Mucosa of rectum (tissue), 2 donors: ENCODE results near the gene STEEP1.
A peak's percentile ranks its signal among the peaks of the same experiment; 100 is the strongest.
"Not testable (repeated sequence)": the region's sequence is repeated elsewhere in the genome, so short reads cannot be mapped to it uniquely, and the experiment has no call there.

ENCODE experiments used
- H3K27ac ChIP-seq, 2 donors: one replicate each; pipeline ENCODE4 v1.7.0; 2013; ENCODE audit warnings: inconsistent platforms in 2 of 2, low read depth in 2 of 2, low read length in 2 of 2
- H3K27me3 ChIP-seq, 2 donors: one replicate each; pipeline ENCODE4 v1.7.0; 2013; ENCODE audit warnings: low read length in 2 of 2; ENCODE audit not compliant: control insufficient read depth in 2 of 2, insufficient read depth in 2 of 2
- H3K36me3 ChIP-seq, 2 donors: one replicate each; pipeline ENCODE4 v1.7.0; 2013; ENCODE audit warnings: low read length in 2 of 2; ENCODE audit not compliant: control insufficient read depth in 2 of 2, insufficient read depth in 2 of 2
- H3K4me1 ChIP-seq, 2 donors: one replicate each; pipeline ENCODE4 v1.7.0; 2013; ENCODE audit warnings: low read length in 2 of 2, mild to moderate bottlenecking in 1 of 2; ENCODE audit not compliant: control insufficient read depth in 2 of 2, insufficient read depth in 2 of 2
- H3K4me3 ChIP-seq, 2 donors: one replicate each; pipeline ENCODE4 v1.7.0; 2013; ENCODE audit warnings: low read length in 2 of 2
- H3K9ac ChIP-seq, 2 donors: one replicate each; pipeline ENCODE4 v1.7.0; 2013; ENCODE audit warnings: low read length in 2 of 2, low read depth in 1 of 2, mild to moderate bottlenecking in 1 of 2
- H3K9me3 ChIP-seq, 2 donors: one replicate each; pipeline ENCODE4 v1.7.0; 2013; ENCODE audit warnings: low read length in 2 of 2; ENCODE audit not compliant: control insufficient read depth in 2 of 2
- donor health status: healthy.
- donor health status: Normal muscosa, but diverticular disease.

STEEP1 gene

DNA sequence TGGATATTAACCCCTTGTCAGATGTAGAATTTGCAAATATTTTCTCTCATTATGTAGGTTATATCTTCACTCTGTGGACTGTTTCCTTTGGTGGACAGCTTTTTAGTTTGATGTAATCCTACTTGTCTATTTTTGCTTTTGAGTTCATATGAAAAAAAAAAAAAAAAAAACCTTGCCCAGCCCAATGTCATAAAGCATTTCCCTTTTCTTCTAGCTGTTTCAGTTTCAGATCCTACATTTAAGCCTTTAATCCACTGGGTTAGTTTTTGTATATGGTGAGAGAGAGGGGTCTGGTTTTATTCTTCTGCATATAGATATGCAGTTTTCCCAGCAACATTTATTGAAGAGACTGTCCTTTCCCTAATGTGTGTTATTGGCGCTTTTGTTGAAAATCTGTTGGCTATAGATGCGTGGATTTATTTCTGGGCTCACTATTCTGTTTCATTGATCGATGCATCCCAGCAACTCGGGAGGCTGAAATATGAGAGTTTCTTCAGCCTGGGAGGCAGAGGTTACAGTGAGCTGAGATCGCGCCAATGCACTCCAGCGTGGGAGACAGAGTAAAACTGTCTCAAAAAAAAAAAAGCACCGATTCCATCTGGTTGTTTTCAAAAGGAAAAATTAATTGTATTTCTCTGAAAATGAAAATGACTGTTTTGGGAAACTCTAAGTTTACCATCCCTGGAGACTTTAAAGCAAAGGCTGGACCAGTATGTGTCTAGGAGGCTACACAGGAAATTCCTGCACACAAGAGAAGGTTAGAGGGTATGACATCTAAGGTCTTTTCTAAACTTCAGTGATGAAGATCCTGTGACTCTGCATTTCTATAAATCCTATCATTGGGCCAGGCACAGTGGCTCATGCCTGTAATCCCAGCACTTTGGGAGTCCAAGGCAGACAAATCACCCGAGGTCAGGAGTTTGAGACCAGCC lies 35.6 kb downstream of the STEEP1 start:
- H3K27ac ChIP-seq, result no peak overlapping the region
- H3K36me3 ChIP-seq, result no peaks in the 10 kb centered on the region
- no peaks in the 10 kb centered on the region for H3K27me3 ChIP-seq
- no peaks in the 10 kb centered on the region for H3K9me3 ChIP-seq
- no peak overlapping the region for H3K9ac ChIP-seq
- H3K4me1 ChIP-seq, result no peaks in the 10 kb centered on the region
- H3K4me3 ChIP-seq, result no peak overlapping the region

DNA sequence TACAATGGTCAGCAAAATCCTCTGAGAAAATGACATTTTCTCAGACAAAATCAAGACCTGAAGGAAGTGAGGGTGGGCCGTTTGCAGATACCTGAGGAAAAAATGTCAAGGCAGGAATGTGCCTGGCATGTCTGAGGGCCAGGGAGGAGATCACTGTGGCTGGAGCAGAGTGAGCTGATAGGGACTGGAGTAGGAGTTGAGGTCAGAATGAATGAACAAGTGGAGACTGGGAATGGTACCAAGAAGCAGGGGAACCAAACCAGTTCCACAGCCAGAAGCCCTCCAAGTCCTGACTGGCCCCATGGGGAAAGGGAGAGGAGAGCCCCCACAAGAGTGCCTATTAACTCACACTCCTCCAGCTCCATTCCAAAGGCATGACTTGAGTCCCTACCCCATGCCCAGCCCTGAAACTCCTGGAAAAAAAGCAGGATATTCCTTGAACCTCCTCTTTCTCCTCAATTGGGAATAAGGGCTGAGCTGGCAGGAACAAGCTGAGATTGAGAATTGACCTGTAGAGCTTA lies 41.5 kb downstream of the STEEP1 start:
- Histone ChIP-seq H3K9me3 (no peaks in the 10 kb centered on the region), H3K4me1 (no peaks in the 10 kb centered on the region), H3K27me3 (peaks cover 0 to 2% of the 10 kb centered on the region in 2 donors), H3K27ac (no peak overlapping the region), H3K36me3 (no peaks in the 10 kb centered on the region), H3K9ac (no peak overlapping the region), H3K4me3 (no peak overlapping the region)

DNA sequence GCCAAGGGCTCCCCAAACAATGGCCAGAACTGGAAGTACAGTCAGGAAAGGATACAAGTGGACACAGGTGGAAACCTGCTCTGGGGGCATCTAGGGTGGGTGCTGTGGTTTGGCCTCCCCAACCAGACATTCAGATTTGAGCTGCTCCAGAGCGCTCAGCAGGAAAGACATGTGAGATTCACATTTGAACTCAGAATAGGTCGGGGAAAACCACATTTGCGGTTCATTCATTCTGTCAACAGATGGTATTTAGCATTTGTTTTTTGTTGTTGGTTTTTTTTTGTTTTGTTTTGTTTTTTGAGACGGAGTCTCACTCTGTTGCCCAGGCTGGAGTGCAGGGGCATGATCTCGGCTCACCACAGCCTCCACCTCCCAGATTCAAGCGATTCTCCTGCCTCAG lies 44.0 kb downstream of the STEEP1 start:
- Histone ChIP-seq H3K4me1 (no peaks in the 10 kb centered on the region), H3K9ac (no peak overlapping the region), H3K27ac (no peak overlapping the region), H3K36me3 (no peaks in the 10 kb centered on the region), H3K4me3 (no peak overlapping the region), H3K27me3 (peaks cover 0 to 2% of the 10 kb centered on the region in 2 donors), H3K9me3 (no peaks in the 10 kb centered on the region)

DNA sequence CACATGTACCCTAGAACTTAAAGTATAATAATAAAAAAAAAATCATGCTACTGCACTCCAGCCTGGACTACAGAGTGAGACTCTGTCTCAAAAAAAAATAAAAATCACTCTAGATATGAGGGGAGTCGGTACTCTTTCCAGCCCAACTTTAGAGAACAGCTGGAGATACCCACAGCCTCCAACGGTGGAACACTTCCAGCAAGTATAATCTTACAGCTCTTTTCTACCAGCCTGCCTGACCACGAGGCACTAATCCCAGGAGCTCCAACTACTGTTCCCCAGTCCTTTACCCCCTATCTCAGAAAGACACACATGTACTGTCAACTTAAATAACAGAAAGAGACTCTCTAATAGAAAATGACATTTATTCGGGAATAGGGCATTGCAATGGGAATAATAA lies 46.8 kb downstream of the STEEP1 start:
- Histone ChIP-seq H3K4me3 (no peak overlapping the region), H3K4me1 (no peaks in the 10 kb centered on the region), H3K9me3 (no peaks in the 10 kb centered on the region), H3K9ac (no peak overlapping the region), H3K27me3 (peaks cover 0 to 2% of the 10 kb centered on the region in 2 donors), H3K27ac (no peak overlapping the region), H3K36me3 (no peaks in the 10 kb centered on the region)

DNA sequence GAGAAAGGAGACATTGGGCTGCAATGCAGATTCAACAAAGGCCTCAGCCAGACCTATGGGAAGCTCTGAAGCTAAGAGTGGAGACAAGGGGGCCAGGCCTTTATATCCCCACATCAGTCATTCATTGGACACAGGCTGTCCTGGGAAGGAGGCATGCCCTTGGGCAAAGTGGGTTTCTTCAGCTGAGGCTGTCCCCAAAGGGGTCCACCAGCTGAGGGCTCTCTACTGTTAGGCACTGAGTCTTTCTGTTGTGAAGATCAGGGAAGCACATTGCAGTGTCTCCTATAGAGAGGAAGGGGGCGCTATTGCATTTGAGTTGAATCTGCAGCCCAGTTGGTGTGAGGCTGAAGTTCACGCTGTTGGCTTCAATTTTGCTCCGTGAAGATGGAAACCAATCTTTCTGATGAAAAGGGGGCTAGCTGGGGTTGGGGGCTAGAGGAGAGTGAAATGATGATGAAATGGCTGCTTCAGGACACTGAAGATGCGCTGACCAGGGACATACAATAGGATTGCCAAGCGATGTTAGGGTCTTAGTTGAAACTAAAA lies 49.0 kb downstream of the STEEP1 start:
- Histone ChIP-seq H3K27me3 (no peaks in the 10 kb centered on the region), H3K9me3 (no peaks in the 10 kb centered on the region), H3K27ac (no peak overlapping the region)

DNA sequence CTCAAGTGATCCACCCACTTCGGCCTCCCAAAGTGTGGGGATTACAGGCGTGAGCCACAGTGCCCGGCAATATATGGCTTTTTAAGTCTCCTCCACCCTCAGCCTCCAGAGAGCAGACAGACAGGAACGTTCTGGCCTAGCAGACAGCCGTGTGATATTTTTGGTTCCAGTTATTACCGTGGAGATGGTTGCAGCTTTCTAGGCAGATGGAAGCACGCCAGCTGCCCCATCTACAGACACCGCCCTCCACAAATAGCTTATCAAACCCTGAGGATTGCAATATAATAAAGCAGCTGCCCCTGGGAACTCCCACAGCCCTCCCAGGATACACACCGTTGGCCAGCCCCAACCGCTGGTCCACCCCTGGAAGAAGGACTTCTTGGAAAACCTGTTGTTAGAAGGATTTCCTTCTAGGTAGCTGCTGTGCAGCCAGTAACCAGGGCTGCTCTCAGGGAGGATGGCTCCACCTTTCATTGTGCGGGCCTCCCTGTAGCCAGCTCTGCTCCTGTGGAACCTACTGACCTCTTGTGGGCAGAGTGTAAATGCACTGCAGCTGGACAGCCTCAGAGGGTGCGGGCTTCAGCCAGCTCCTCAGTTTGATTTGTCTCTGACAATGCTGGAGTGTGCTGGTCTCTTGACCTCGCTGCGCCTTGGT lies 52.9 kb downstream of the STEEP1 start:
- Histone ChIP-seq H3K27me3 (no peaks in the 10 kb centered on the region), H3K27ac (peak overlapping the region; percentile 45 to 49), H3K9ac (no peak overlapping the region), H3K36me3 (no peaks in the 10 kb centered on the region), H3K9me3 (no peaks in the 10 kb centered on the region), H3K4me3 (no peak overlapping the region), H3K4me1 (peaks cover 4% of the 10 kb centered on the region in 2 donors)

More for the DNA sequence above, 49.0 kb downstream of the STEEP1 start:
- H3K4me3 ChIP-seq, result no peak overlapping the region
- peaks cover 4% of the 10 kb centered on the region in 2 donors for H3K4me1 ChIP-seq
- no peaks in the 10 kb centered on the region for H3K36me3 ChIP-seq
- no peak overlapping the region for H3K9ac ChIP-seq

DNA sequence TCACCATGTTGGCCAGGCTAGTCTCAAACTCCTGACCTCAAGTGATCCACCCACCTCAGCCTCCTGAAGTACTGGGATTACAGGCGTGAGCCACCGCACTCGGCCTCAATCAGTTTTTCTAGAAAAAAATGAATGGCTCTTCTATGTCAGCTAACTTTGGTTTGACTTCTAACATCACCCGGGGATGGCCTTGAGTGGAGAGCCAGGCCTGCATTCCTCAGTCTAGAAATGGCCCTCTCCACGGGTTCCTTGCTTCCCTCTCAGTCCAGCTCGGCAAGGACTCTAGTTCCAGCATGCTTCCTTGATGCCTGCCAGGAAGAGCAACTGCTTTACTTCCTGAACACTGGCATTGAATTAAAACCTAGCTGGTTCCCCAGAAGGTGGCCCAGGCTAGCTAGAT lies 58.0 kb downstream of the STEEP1 start:
- no peak overlapping the region for H3K9ac ChIP-seq
- H3K27me3 ChIP-seq, result no peaks in the 10 kb centered on the region
- no peaks in the 10 kb centered on the region for H3K9me3 ChIP-seq
- H3K4me3 ChIP-seq, result no peak overlapping the region
- peaks cover 7 to 16% of the 10 kb centered on the region in 2 donors for H3K4me1 ChIP-seq
- H3K27ac ChIP-seq, result peak overlapping the region; percentile 56 to 63
- H3K36me3 ChIP-seq, result no peaks in the 10 kb centered on the region

DNA sequence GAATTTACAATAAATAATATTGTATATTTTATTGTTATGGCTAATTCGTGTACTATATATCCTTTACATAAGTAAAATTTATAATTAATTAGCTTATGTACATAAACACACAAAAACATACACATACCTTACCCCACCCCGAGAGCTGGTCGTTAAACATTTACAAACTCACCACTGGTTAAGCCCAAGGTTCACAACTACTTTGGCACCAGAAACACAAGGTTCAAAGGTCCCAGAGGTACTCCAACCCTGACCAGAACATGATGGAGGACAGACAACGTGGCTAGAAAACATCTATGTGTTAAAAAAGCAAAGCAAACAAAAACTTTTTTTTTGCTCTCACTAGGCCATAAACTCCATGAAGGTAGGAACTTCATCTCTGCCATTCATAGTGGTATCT lies 59.3 kb downstream of the STEEP1 start:
- Histone ChIP-seq H3K27me3 (no peaks in the 10 kb centered on the region), H3K9ac (no peak overlapping the region), H3K27ac (peak overlapping the region in 1 of 2 donors; percentile 6), H3K4me3 (no peak overlapping the region), H3K9me3 (no peaks in the 10 kb centered on the region), H3K36me3 (no peaks in the 10 kb centered on the region), H3K4me1 (peaks cover 8 to 27% of the 10 kb centered on the region in 2 donors)

DNA sequence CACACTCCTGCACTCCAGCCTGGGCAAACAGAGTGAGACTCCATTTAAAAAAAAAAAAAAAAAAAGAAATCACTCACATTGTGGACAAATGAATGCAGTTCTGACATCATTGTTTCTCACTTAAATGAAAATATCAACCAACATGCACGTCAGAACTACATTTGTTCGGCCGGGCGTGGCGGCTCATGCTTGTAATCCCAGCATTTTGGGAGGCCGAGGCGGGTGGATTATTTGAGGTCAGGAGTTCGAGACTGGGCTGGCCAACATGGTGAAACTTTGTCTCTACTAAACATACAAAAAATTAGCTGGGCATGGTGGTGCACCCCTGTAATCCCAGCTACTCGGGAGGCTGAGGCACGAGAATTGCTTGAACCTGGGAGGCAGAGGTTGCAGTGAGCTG lies 60.1 kb downstream of the STEEP1 start:
- not testable (repeated sequence) for H3K9ac ChIP-seq, H3K36me3 ChIP-seq, H3K4me3 ChIP-seq, H3K27me3 ChIP-seq, H3K9me3 ChIP-seq
- Histone ChIP-seq H3K27ac (peak overlapping the region in 1 of 2 donors; percentile 58), H3K4me1 (peaks cover 10 to 27% of the 10 kb centered on the region in 2 donors)

DNA sequence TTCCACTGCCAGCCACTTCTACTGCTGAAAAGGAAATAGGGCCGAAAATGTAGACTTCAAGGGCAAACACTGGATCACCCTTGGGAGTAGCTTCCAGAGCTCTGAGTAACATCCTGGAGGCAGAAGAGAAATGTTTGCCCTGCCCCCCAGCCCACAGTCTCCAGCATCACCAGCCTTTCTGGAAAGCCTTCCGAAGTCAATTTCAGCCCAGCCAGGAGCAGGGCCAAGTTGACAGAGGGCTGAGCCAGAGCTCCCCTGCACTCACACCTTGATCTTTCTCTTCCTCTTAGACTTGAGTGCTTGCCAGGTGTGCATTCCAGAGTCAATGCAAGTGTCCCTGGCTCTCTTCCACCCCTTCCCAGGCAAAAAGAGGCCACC lies 61.7 kb downstream of the STEEP1 start:
- Histone ChIP-seq H3K4me3 (no peak overlapping the region), H3K27ac (peak overlapping the region; percentile 94 to 95), H3K36me3 (no peaks in the 10 kb centered on the region), H3K4me1 (peaks cover 10 to 27% of the 10 kb centered on the region in 2 donors), H3K27me3 (no peaks in the 10 kb centered on the region), H3K9ac (peak overlapping the region; percentile 53 to 61), H3K9me3 (no peaks in the 10 kb centered on the region)
